Right renal cortex interstitium (tissue), 3 donors: Measurements from ENCODE around the gene TADA1. TPM values are rescaled to one million over a fixed set of nuclear protein-coding genes. Genes with fewer than 3 reads are reported as not detected.

Source experiments
- polyA plus RNA-seq, 3 donors: library from polyadenylated mRNA; unstranded; fragments of 120-200 nt; gene quantifications; one replicate each; pipeline ENCODE4 v1.2.1, GENCODE V29; 2013; ENCODE audit not compliant: insufficient read length in 3 of 3

TADA1 gene
- polyA plus RNA-seq, 3 donors, result 25.9 to 28.0 (median 27.5) TPM

Other genes with a start within 250 kb of the TADA1 start
- gene POGK, start 36.8 kb downstream of the TADA1 start, polyA plus RNA-seq, result 10 to 100 TPM; 41.2 to 44.2 (median 42.6) TPM
- gene ILDR2, start 99.3 kb upstream of the TADA1 start, polyA plus RNA-seq, result 10 to 100 TPM; 15.7 to 17.1 (median 17.0) TPM
- 1 to 10 TPM; 2.2 to 2.6 (median 2.5) TPM for gene MAEL, start 113.0 kb upstream of the TADA1 start, polyA plus RNA-seq
- 1 to 10 TPM; 1.1 to 1.8 (median 1.2) TPM for gene GPA33, start 214.1 kb upstream of the TADA1 start, polyA plus RNA-seq
- under 1 TPM; 0.51 to 0.58 (median 0.53) TPM for gene STYXL2, start 217.8 kb upstream of the TADA1 start, polyA plus RNA-seq